Daoy (cell line): ENCODE data around the gene CCDC32. TPM values are rescaled to one million over a fixed set of nuclear protein-coding genes. Genes with fewer than 3 reads are reported as not detected.

Source experiments
- DNase-seq: peaks from one replicate; pipeline ENCODE4 v3.0.0-alpha.2; 2015; ENCODE audit warnings: low read depth
- total RNA-seq: library from RNA; depleted of rRNA; stranded (reverse); fragments of >200 nt; shearing (Covaris generic); gene quantifications from 2 replicates; pipeline ENCODE4 v1.2.3, GENCODE V29; 2014

CCDC32 gene
- total RNA-seq, 1 experiment from 2014 or later: 14.3 TPM

- no peak for DNase-seq
Observed at GRCh38 chr15:40565333-40566238, 744 bp upstream of the CCDC32 start.

GRCh38 chr15:40563426-40563825 is 1.4 kb downstream of the CCDC32 start:
- no peak for DNase-seq

GRCh38 chr15:40562691-40563090 is 2.2 kb downstream of the CCDC32 start:
- no peak for DNase-seq

- DNase-seq: no peak
Observed at GRCh38 chr15:40558952-40559742, 5.7 kb downstream of the CCDC32 start.

GRCh38 chr15:40555876-40556275 is 9.0 kb downstream of the CCDC32 start:
- DNase-seq: no peak

- no peak for DNase-seq
Observed at GRCh38 chr15:40554161-40554525, 10.7 kb downstream of the CCDC32 start.

GRCh38 chr15:40550341-40551037 is 14.4 kb downstream of the CCDC32 start:
- no peak for DNase-seq

- DNase-seq: no peak
Observed at GRCh38 chr15:40549894-40550293, 14.9 kb downstream of the CCDC32 start.

GRCh38 chr15:40548610-40549009 is 16.2 kb downstream of the CCDC32 start:
- no peak for DNase-seq

- no peak for DNase-seq
Observed at GRCh38 chr15:40545457-40545856, 19.4 kb downstream of the CCDC32 start.

- no peak for DNase-seq
Observed at GRCh38 chr15:40543631-40544294, 21.1 kb downstream of the CCDC32 start.

- DNase-seq: no peak
Observed at GRCh38 chr15:40543082-40543481, 21.8 kb downstream of the CCDC32 start.

GRCh38 chr15:40538976-40539375 is 25.9 kb downstream of the CCDC32 start:
- no peak for DNase-seq

- no peak for DNase-seq
Observed at GRCh38 chr15:40536501-40536900, 28.3 kb downstream of the CCDC32 start.

GRCh38 chr15:40534371-40534770 is 30.5 kb downstream of the CCDC32 start:
- DNase-seq: no peak

GRCh38 chr15:40533763-40534364 is 31.0 kb downstream of the CCDC32 start:
- DNase-seq: no peak

- no peak for DNase-seq
Observed at GRCh38 chr15:40528801-40529200, 36.0 kb downstream of the CCDC32 start.

GRCh38 chr15:40525855-40526254 is 39.0 kb downstream of the CCDC32 start:
- no peak for DNase-seq

GRCh38 chr15:40523611-40524010 is 41.2 kb downstream of the CCDC32 start:
- no peak for DNase-seq

- DNase-seq: no peak
Observed at GRCh38 chr15:40516322-40516721, 48.5 kb downstream of the CCDC32 start.

- no peak for DNase-seq
Observed at GRCh38 chr15:40513609-40514008, 51.2 kb downstream of the CCDC32 start.
